IPS-NIHi7 (cell line): ENCODE results near the gene PHF24.
"Not testable (repeated sequence)": the region's sequence is repeated elsewhere in the genome, so short reads cannot be mapped to it uniquely, and the experiment has no call there.

Experiments
- DNase-seq: peaks from one replicate; pipeline ENCODE4 v3.0.0; 2012; ENCODE audit warnings: mixed read lengths; ENCODE audit errors: extremely low spot score

Gene PHF24

GRCh38 chr9:34996905-34997279, 38.8 kb downstream of the PHF24 start:
- no peak for DNase-seq

GRCh38 chr9:34997379-34997781, 39.3 kb downstream of the PHF24 start:
- DNase-seq: no peak

GRCh38 chr9:34998266-34998665, 40.2 kb downstream of the PHF24 start:
- DNase-seq: no peak

- peak; percentile 5 for DNase-seq
These were observed 41.5 kb downstream of the PHF24 start for GRCh38 chr9:34999576-34999975.

DNA sequence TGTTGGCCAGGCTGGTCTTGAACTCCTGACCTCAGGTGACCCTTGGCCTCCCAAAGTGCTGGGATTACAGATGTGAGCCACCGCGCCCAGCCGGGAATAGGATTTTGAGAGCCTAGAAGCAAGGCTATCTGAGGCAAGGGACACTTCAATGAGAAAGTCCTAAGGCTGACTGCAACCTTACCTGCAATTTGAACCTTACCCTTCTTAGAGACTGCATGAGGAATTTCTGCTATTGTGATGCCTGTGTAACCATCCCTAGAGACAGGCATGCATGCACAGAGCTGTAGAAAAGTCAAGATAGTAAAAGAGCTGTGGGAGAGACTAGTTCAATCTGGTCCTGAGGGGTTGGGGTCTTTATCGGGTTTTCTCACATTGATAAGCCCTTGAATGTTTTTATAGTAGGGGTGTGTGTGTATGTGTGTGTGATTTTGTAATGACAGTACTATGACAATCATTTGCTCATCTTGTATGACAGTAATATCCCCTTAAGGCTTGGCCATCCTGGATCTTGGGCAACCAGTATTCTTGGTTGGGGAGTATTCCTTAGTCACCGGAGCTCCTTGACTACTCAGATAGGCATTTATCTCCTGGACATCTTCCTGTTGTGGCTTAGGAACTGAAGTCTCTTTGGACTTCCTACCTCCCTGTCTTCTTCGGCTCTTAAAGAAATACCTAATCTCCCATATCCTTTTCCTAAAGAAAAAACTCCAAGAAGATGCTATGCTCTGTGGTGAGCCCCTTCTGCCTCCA, 42.6 kb downstream of the PHF24 start:
- peak; percentile 11 for DNase-seq

GRCh38 chr9:35001285-35001677, 43.2 kb downstream of the PHF24 start:
- peak; percentile 5 for DNase-seq

- DNase-seq: peak; percentile 2
These were observed 43.9 kb downstream of the PHF24 start for GRCh38 chr9:35001803-35002502.

DNA sequence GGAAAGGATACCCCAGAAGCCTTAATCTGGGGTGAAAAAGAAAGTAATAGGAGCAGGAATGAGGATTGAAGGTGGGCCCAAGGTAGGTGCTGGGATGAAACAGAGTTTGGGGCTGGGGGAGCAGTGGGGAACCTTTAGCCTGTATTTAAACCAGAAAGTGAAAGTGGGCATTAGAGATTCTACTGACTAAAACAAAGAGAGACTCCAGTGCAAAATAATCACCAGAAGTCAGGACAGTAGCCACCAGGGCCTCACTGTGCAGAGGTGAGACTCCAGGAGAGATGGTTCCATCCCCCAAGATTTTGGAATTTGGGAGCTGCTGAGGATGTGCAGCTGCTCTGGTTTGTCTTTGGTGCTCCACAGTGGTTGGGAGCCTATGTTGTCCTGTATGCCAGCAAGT, 44.5 kb downstream of the PHF24 start:
- peak; percentile 2 for DNase-seq

DNA sequence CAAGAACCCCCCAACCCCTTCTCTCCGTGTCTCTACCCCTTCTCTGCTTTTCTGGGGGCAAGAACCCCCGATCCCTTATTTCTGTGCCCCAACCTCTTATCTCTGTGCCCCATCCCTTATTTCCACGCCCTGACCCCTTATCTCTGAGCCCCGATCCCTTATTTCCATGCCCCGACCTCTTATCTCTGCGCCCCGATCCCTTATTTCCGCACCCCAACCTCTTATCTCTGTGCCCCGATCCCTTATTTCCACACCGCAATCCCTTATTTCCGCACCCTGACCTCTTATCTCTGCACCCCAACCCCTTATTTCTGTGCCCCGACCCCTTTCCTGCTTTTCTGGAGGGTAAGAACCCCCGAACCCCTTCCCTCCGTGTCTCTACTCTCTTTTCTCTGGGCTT, 46.2 kb downstream of the PHF24 start:
- not testable (repeated sequence) for DNase-seq

- no peak for DNase-seq
These were observed 52.4 kb downstream of the PHF24 start for GRCh38 chr9:35010351-35010958.

GRCh38 chr9:35014517-35014916, 56.4 kb downstream of the PHF24 start:
- DNase-seq: no peak

GRCh38 chr9:35023443-35023842, 65.4 kb downstream of the PHF24 start:
- not testable (repeated sequence) for DNase-seq

DNA sequence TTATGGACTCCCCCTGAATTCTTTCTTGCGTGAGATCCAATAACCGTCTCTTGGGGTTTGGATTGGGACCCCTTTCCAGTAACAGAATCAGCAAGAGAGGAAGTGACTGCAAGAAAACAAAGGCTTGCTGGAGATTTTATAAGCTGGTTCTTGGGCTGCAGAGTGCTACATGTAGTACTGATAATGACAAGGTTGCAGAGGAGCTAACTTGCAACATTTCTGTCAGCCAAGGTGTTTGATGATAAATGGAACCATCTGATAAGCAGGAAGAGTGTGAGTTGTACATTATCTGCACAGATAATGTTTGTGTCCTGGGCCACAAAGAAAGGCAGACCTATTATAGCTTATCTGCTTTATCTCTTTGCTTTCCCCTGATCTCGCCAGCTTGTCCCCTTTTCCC, 68.6 kb downstream of the PHF24 start:
- no peak for DNase-seq

- DNase-seq: no peak
These were observed 69.3 kb downstream of the PHF24 start for GRCh38 chr9:35027374-35027773.

- DNase-seq: no peak
These were observed 69.8 kb downstream of the PHF24 start for GRCh38 chr9:35027860-35028259.

- no peak for DNase-seq
These were observed 70.3 kb downstream of the PHF24 start for GRCh38 chr9:35028341-35028740.

DNA sequence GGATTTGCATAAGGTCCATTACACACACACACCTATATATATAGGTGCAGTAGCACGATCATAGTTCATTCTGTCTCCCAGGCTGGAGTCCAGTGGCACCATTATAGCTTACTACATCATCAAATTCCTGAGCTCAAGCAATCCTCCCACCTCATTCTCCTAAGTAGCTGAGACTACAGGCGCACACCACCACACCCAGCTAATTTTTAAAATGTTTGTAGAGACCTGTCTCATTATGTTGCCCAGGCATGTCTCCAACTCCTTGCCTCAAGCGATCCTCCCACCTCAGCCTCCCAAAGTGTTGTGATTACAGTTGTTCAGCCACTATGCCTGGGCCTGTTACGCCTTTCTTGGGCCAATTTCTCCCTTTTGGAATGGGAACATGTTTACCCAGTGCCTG, 71.2 kb downstream of the PHF24 start:
- DNase-seq: no peak

DNA sequence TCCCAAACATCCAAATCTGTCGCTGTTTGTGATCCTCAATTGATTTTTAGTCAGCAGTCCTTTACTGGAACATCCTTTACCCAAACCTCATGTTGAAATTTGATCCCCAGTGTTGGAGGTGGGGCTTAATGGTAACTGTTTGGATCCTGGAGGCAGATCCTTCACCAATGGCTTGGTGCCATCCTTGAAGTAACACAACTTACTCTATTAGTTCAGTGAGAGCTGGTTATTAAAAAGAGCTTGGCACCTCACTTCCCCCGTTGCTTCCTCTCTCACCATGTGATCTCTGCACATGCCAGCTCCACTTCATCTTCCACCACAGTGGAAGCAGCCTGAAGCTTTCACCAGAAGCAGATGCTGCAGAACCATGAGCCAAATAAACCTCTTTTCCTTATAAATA, 71.8 kb downstream of the PHF24 start:
- no peak for DNase-seq
